HG02610 (cell line): ENCODE results near the gene KIF26B.
"Not testable (repeated sequence)": the region's sequence is repeated elsewhere in the genome, so short reads cannot be mapped to it uniquely, and the experiment has no call there.

Source experiments
- ATAC-seq: cut with Tn5 transposase; IDR thresholded peaks from one replicate; pipeline ENCODE4 v1.9.1; 2021; ENCODE audit warnings: mild to moderate bottlenecking, moderate library complexity; ENCODE audit not compliant: unreplicated experiment

The KIF26B gene

GRCh38 chr1:245154429-245155271 is at the start of gene KIF26B:
TSS of gene KIF26B (plus strand) at chr1:245154985. CDS start at chr1:245155425, 440 bp downstream.
- no peak for ATAC-seq

- ATAC-seq, result no peak
Measured at GRCh38 chr1:245105042-245105441, 49.7 kb upstream of the KIF26B start.

GRCh38 chr1:245105815-245106410 is 48.9 kb upstream of the KIF26B start:
- no peak for ATAC-seq

GRCh38 chr1:245107776-245108114 is 47.0 kb upstream of the KIF26B start:
- ATAC-seq, result no peak

- no peak for ATAC-seq
Measured at GRCh38 chr1:245108246-245108645, 46.5 kb upstream of the KIF26B start.

GRCh38 chr1:245108909-245109308 is 45.9 kb upstream of the KIF26B start:
- no peak for ATAC-seq

- no peak for ATAC-seq
Measured at GRCh38 chr1:245110406-245110805, 44.4 kb upstream of the KIF26B start.

GRCh38 chr1:245111073-245111472 is 43.7 kb upstream of the KIF26B start:
- ATAC-seq, result no peak

GRCh38 chr1:245113649-245114048 is 41.1 kb upstream of the KIF26B start:
- ATAC-seq, result no peak

GRCh38 chr1:245116131-245116530 is 38.7 kb upstream of the KIF26B start:
- ATAC-seq, result no peak

- no peak for ATAC-seq
Measured at GRCh38 chr1:245116751-245117150, 38.0 kb upstream of the KIF26B start.

- ATAC-seq, result no peak
Measured at GRCh38 chr1:245118066-245118465, 36.7 kb upstream of the KIF26B start.

GRCh38 chr1:245118806-245119205 is 36.0 kb upstream of the KIF26B start:
- no peak for ATAC-seq

- no peak for ATAC-seq
Measured at GRCh38 chr1:245121523-245121922, 33.3 kb upstream of the KIF26B start.

GRCh38 chr1:245124241-245124640 is 30.5 kb upstream of the KIF26B start:
- no peak for ATAC-seq

GRCh38 chr1:245124644-245125043 is 30.1 kb upstream of the KIF26B start:
- ATAC-seq, result no peak

- no peak for ATAC-seq
Measured at GRCh38 chr1:245126530-245126929, 28.3 kb upstream of the KIF26B start.

GRCh38 chr1:245128381-245129101 is 26.2 kb upstream of the KIF26B start:
- no peak for ATAC-seq

- ATAC-seq, result no peak
Measured at GRCh38 chr1:245129319-245130240, 25.2 kb upstream of the KIF26B start.

GRCh38 chr1:245130281-245131025 is 24.3 kb upstream of the KIF26B start:
- not testable (repeated sequence) for ATAC-seq
